ENCODE results near the gene LRRFIP1.

DNA sequence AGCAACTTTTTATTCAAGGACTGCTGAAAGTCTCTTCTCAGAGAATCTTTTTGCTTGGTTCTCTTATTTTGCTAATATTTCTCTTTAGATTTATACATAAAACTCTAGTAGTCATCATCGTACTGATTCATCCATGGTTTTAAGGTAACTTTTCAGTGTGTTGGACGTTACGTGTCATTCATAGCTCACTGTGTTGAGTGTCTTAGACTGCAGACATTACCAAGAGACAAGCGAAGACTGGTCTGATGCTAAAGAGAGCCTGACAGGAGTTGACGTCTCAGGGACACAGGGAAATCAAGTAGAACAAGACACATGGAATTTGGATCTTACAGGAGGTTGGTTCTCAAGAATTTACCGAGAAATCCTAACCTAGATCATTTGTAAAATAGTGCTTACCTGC lies 196.7 kb downstream of the LRRFIP1 start:
- TF ChIP-seq, protein P1, sequence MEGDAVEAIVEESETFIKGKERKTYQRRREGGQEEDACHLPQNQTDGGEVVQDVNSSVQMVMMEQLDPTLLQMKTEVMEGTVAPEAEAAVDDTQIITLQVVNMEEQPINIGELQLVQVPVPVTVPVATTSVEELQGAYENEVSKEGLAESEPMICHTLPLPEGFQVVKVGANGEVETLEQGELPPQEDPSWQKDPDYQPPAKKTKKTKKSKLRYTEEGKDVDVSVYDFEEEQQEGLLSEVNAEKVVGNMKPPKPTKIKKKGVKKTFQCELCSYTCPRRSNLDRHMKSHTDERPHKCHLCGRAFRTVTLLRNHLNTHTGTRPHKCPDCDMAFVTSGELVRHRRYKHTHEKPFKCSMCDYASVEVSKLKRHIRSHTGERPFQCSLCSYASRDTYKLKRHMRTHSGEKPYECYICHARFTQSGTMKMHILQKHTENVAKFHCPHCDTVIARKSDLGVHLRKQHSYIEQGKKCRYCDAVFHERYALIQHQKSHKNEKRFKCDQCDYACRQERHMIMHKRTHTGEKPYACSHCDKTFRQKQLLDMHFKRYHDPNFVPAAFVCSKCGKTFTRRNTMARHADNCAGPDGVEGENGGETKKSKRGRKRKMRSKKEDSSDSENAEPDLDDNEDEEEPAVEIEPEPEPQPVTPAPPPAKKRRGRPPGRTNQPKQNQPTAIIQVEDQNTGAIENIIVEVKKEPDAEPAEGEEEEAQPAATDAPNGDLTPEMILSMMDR (IDR thresholded peaks at IDR 0.05 in 2 of 3, conservative IDR thresholded peaks at IDR 0.05 in 1 of 3; ENCODE audit: control insufficient read depth in 2 of 3, extremely low read depth in 1 of 3, insufficient read depth in 1 of 3, low read depth in 3 of 3, low read length in 3 of 3) = no peak
- no peak for TF ChIP-seq BHLHE40 (IDR thresholded peaks at IDR 0.05; ENCODE audit: borderline replicate concordance in 1 of 2, low read depth in 2 of 2, low read length in 1 of 2)
- TF ChIP-seq, protein P2, sequence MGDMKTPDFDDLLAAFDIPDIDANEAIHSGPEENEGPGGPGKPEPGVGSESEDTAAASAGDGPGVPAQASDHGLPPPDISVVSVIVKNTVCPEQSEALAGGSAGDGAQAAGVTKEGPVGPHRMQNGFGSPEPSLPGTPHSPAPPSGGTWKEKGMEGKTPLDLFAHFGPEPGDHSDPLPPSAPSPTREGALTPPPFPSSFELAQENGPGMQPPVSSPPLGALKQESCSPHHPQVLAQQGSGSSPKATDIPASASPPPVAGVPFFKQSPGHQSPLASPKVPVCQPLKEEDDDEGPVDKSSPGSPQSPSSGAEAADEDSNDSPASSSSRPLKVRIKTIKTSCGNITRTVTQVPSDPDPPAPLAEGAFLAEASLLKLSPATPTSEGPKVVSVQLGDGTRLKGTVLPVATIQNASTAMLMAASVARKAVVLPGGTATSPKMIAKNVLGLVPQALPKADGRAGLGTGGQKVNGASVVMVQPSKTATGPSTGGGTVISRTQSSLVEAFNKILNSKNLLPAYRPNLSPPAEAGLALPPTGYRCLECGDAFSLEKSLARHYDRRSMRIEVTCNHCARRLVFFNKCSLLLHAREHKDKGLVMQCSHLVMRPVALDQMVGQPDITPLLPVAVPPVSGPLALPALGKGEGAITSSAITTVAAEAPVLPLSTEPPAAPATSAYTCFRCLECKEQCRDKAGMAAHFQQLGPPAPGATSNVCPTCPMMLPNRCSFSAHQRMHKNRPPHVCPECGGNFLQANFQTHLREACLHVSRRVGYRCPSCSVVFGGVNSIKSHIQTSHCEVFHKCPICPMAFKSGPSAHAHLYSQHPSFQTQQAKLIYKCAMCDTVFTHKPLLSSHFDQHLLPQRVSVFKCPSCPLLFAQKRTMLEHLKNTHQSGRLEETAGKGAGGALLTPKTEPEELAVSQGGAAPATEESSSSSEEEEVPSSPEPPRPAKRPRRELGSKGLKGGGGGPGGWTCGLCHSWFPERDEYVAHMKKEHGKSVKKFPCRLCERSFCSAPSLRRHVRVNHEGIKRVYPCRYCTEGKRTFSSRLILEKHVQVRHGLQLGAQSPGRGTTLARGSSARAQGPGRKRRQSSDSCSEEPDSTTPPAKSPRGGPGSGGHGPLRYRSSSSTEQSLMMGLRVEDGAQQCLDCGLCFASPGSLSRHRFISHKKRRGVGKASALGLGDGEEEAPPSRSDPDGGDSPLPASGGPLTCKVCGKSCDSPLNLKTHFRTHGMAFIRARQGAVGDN (IDR thresholded peaks at IDR 0.05) = no peak

Measured in GM12878 (cell line).